Measurements from ENCODE around the gene MRPS17. TPM values are rescaled to one million over a fixed set of nuclear protein-coding genes. Genes with fewer than 3 reads are reported as not detected.

MRPS17 gene
- total RNA-seq = 11.0 and 11.6 TPM in 2 replicates

DNA sequence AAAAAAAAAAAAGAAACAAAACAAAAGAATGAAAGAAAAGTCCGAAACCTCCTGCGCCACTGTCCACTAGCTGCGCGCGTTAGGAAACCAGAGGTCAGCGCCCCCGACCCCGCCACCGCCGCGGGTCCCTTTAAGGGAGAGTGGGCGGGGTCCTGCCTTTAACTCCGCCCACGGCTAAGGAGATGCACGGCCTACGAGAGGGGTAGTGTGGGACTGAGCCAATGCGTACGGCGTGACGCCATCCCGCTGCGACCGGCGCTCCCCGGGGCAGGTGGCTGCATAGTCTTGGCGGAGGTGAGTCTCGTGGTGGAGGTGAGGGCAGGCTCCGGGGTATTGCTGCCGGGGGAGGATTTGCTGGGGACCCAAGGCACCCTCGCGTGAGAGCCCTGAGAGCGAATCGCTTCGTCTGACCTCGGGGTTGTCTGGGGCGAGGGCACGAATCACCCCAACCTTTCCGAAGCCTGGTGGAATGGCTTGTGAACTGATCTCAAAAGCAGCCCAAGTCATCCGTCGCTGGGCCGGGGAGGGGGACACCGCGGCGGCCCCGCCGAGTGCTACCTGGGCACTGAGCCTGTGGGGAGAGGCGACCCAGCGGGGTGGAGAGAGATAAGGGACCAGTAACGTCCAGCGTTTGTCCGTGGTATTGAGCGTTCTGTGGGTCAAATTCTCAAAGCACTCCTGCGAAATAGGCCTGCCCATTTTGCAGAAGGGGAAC, at the start of gene MRPS17:
TSS of gene MRPS17 (plus strand) at position 241 of the 715 bp plus-strand sequence. CDS start 1,319 bp downstream, outside the sequence.

DNA sequence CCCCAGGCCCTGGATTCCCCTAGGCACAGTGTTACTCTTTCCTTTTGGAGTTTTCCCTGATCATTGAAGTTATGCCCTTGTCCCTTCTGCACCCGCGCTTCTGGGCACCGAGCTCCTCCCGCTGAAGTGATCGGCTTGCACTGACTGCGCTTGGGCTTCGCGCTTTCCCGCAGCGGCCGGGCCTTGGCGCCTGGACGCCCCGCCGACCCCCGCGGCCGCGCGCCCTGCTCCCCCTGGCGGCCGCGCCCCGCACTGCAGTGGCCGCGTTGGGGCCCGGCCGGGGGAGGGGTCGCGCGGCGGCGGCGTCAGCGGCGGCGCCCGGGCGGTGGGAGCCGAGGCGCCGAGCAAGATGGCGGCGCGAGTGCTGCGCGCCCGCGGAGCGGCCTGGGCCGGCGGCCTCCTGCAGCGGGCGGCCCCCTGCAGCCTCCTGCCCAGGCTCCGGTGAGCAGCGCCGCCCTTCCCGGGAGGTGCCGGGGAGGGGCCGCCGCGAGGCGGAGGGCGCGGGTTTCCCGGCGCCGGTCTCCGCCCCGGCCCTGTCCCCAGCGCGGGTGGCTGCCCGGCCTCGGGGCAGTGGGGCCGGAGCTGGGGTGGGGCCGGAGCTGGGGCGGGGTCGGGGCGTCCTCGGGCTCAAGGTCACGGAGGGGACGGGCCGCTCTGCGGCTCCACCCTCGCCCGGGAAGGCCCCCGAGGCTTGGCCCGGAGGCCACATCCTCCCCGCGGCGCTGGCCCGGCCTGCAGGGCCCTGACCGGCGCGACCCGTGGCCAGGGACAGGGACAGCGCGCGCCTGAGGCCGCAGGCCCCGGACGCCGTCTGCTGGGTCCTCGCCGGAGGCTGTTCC, 12.8 kb downstream of the MRPS17 start, which contains the start of gene NIPSNAP2:
TSS of gene NIPSNAP2 (plus strand) at position 325 of the 839 bp plus-strand sequence. CDS start at position 350, 25 bp downstream.

Other genes starting within 250 kb of the MRPS17 start
- not detected in 2 replicates for gene SEPTIN14, start 89.1 kb upstream of the MRPS17 start, total RNA-seq
- 0.18 and 3.7 TPM in 2 replicates for gene ZNF713, start 64.4 kb upstream of the MRPS17 start, total RNA-seq
- 37.7 and 46.2 TPM in 2 replicates for gene NIPSNAP2, start 12.7 kb downstream of the MRPS17 start, total RNA-seq
- gene PSPH, start 99.6 kb downstream of the MRPS17 start, total RNA-seq = 37.4 and 57.8 TPM in 2 replicates
- 78.5 and 104 TPM in 2 replicates for gene CCT6A, start 99.9 kb downstream of the MRPS17 start, total RNA-seq
- gene SUMF2, start 112.4 kb downstream of the MRPS17 start, total RNA-seq = 144 and 152 TPM in 2 replicates
- not detected in 2 replicates for gene PHKG1, start 141.1 kb downstream of the MRPS17 start, total RNA-seq
- gene CHCHD2, start 154.6 kb downstream of the MRPS17 start, total RNA-seq = 382 and 398 TPM in 2 replicates
- gene NUPR2, start 164.5 kb downstream of the MRPS17 start, total RNA-seq = not detected in 2 replicates

Data from cardiac atrium fibroblast (primary cell).